Panc1 (cell line): ENCODE measurements around the gene CLMN.

Experiments
- POLR2AphosphoS5 ChIP-seq: IDR thresholded peaks from 2 replicates; pipeline ENCODE4 v1.6.1; 2012; ENCODE audit warnings: mild to moderate bottlenecking, low read depth, low read length, moderate library complexity
- SIN3A ChIP-seq: IDR thresholded peaks from 2 replicates; pipeline ENCODE4 v1.6.1; 2012; ENCODE audit warnings: low read depth, mild to moderate bottlenecking, low read length, moderate library complexity, borderline replicate concordance; ENCODE audit not compliant: insufficient read depth
- TCF7L2 ChIP-seq: IDR thresholded peaks from 2 replicates; pipeline ENCODE4 v1.6.1; 2011; ENCODE audit warnings: mild to moderate bottlenecking, low read depth, low read length, inconsistent platforms
- TF ChIP-seq, protein P1 (sequence below): fragments of 450-650 bp; IDR thresholded peaks from 2 replicates; pipeline ENCODE4 v1.5.1; 2017; ENCODE audit warnings: mild to moderate bottlenecking
- TF ChIP-seq, protein P2 (sequence below), 2 experiments: IDR thresholded peaks; 2 replicates each; pipeline ENCODE4 v1.6.1; 2011 to 2012; ENCODE audit warnings: low read depth in 2 of 2, control low read depth in 1 of 2, low read length in 1 of 2, mild to moderate bottlenecking in 1 of 2, moderate library complexity in 1 of 2; ENCODE audit not compliant: insufficient read depth in 1 of 2

DNA sequence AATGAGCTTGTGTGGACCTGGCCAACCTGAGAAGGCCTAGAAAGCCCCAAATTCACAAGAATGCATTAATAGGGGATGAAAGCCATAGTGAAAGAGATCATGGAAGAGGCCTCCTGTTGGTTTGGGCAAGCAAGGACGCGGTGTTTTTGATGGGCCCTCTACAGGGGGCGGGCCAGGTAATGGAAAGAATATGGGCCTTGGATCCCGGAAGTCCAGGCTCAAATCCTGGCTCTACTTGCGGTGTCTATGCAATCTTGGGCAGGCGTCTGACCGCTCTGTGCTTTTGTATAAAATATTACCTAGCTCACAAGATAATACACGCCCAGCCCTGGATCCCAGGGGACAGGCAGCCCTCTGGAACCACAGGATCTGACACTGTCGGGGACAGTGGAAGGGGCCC, 41.1 kb upstream of the CLMN start:
- TF ChIP-seq, protein P1, sequence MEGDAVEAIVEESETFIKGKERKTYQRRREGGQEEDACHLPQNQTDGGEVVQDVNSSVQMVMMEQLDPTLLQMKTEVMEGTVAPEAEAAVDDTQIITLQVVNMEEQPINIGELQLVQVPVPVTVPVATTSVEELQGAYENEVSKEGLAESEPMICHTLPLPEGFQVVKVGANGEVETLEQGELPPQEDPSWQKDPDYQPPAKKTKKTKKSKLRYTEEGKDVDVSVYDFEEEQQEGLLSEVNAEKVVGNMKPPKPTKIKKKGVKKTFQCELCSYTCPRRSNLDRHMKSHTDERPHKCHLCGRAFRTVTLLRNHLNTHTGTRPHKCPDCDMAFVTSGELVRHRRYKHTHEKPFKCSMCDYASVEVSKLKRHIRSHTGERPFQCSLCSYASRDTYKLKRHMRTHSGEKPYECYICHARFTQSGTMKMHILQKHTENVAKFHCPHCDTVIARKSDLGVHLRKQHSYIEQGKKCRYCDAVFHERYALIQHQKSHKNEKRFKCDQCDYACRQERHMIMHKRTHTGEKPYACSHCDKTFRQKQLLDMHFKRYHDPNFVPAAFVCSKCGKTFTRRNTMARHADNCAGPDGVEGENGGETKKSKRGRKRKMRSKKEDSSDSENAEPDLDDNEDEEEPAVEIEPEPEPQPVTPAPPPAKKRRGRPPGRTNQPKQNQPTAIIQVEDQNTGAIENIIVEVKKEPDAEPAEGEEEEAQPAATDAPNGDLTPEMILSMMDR = no peak
- TF ChIP-seq POLR2AphosphoS5 (no peak), SIN3A (no peak), TCF7L2 (no peak)
- TF ChIP-seq, protein P2, sequence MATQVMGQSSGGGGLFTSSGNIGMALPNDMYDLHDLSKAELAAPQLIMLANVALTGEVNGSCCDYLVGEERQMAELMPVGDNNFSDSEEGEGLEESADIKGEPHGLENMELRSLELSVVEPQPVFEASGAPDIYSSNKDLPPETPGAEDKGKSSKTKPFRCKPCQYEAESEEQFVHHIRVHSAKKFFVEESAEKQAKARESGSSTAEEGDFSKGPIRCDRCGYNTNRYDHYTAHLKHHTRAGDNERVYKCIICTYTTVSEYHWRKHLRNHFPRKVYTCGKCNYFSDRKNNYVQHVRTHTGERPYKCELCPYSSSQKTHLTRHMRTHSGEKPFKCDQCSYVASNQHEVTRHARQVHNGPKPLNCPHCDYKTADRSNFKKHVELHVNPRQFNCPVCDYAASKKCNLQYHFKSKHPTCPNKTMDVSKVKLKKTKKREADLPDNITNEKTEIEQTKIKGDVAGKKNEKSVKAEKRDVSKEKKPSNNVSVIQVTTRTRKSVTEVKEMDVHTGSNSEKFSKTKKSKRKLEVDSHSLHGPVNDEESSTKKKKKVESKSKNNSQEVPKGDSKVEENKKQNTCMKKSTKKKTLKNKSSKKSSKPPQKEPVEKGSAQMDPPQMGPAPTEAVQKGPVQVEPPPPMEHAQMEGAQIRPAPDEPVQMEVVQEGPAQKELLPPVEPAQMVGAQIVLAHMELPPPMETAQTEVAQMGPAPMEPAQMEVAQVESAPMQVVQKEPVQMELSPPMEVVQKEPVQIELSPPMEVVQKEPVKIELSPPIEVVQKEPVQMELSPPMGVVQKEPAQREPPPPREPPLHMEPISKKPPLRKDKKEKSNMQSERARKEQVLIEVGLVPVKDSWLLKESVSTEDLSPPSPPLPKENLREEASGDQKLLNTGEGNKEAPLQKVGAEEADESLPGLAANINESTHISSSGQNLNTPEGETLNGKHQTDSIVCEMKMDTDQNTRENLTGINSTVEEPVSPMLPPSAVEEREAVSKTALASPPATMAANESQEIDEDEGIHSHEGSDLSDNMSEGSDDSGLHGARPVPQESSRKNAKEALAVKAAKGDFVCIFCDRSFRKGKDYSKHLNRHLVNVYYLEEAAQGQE (IDR thresholded peaks at IDR 0.05; ENCODE audit: insufficient read depth in 1 of 2, low read depth in 2 of 2, low read length in 1 of 2) = no peak
